Cardiac muscle cell (in vitro differentiated cells and primary cell): Measurements from ENCODE around the gene FPR1. TPM values are rescaled to one million over a fixed set of nuclear protein-coding genes. Genes with fewer than 3 reads are reported as not detected.
A peak's percentile ranks its signal among the peaks of the same experiment; 100 is the strongest.

ENCODE experiments used
- DNase-seq, 2 donors: peaks; one replicate each; pipeline versions ENCODE4 v3.0.0 to v3.0.0-alpha.2; 2010 to 2017; ENCODE audit warnings: low read depth in 1 of 2, low spot score in 1 of 2
- H3K27ac ChIP-seq: fragments of 200-600 bp; sonication (generic); 2 replicates; pipeline ENCODE4 v1.5.1; 2016
- H3K27me3 ChIP-seq: fragments of 200-600 bp; sonication (generic); 2 replicates; pipeline ENCODE4 v1.6.0; 2016; ENCODE audit warnings: control low read depth
- H3K36me3 ChIP-seq: fragments of 200-600 bp; sonication (generic); 2 replicates; pipeline ENCODE4 v1.5.1; 2016; ENCODE audit warnings: control low read depth
- H3K4me1 ChIP-seq: fragments of 200-600 bp; sonication (generic); 2 replicates; pipeline ENCODE4 v1.8.1; 2017; ENCODE audit warnings: low read depth, mild to moderate bottlenecking, mixed run types
- H3K4me3 ChIP-seq: fragments of 200-600 bp; sonication (generic); 2 replicates; pipeline ENCODE4 v1.5.1; 2016; ENCODE audit warnings: mild to moderate bottlenecking
- H3K9me3 ChIP-seq: fragments of 200-600 bp; sonication (generic); 2 replicates; pipeline ENCODE4 v1.5.1; 2017; ENCODE audit warnings: low read depth, mild to moderate bottlenecking, control low read depth
- polyA plus RNA-seq: library from polyadenylated mRNA; unstranded; fragments of >200 nt; fragmentation: Nextera tagmentation; extraction: Ambion mirVana; gene quantifications from 2 replicates; pipeline ENCODE4 v1.2.1, GENCODE V29; 2016
- total RNA-seq: library from RNA; depleted of rRNA; stranded (reverse); fragments of >200 nt; gene quantifications from 2 replicates; pipeline ENCODE4 v1.2.3, GENCODE V29; 2016
- TF ChIP-seq, protein P1 (sequence below): IDR thresholded peaks from 2 replicates; pipeline ENCODE4 v1.5.1; 2012; ENCODE audit warnings: low read depth, mild to moderate bottlenecking, low read length

Gene FPR1
- total and polyA plus RNA-seq, 2 experiments from 2014 or later, result not detected

DNA sequence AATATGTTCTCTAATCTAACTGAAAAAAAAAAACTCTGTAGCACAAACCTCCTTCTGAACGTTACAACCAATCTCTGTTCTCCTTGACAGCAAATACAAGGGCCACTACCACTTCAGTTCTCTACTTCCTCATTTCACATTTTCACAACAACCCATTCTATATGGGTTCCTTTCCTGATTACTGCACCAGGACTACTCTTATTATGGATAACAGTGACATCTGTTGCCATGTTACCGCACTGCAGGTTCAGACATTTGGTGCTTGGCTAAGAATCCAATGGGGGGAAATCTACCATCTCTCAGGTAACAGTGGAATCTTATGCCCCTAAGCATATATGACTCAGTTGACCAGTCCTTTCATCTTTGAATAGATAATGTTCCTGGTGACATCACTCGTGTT lies 31.7 kb upstream of the FPR1 start:
- no peaks in the 10 kb centered on the region for H3K36me3 ChIP-seq
- no peak overlapping the region for H3K27ac ChIP-seq
- TF ChIP-seq, protein P1, sequence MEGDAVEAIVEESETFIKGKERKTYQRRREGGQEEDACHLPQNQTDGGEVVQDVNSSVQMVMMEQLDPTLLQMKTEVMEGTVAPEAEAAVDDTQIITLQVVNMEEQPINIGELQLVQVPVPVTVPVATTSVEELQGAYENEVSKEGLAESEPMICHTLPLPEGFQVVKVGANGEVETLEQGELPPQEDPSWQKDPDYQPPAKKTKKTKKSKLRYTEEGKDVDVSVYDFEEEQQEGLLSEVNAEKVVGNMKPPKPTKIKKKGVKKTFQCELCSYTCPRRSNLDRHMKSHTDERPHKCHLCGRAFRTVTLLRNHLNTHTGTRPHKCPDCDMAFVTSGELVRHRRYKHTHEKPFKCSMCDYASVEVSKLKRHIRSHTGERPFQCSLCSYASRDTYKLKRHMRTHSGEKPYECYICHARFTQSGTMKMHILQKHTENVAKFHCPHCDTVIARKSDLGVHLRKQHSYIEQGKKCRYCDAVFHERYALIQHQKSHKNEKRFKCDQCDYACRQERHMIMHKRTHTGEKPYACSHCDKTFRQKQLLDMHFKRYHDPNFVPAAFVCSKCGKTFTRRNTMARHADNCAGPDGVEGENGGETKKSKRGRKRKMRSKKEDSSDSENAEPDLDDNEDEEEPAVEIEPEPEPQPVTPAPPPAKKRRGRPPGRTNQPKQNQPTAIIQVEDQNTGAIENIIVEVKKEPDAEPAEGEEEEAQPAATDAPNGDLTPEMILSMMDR, result peak; percentile 43
- H3K4me1 ChIP-seq, result no peaks in the 10 kb centered on the region
- H3K4me3 ChIP-seq, result no peak overlapping the region
- no peaks in the 10 kb centered on the region for H3K27me3 ChIP-seq
- H3K9me3 ChIP-seq, result no peaks in the 10 kb centered on the region
- peak in 1 of 2 donors; percentile 58 for DNase-seq

DNA sequence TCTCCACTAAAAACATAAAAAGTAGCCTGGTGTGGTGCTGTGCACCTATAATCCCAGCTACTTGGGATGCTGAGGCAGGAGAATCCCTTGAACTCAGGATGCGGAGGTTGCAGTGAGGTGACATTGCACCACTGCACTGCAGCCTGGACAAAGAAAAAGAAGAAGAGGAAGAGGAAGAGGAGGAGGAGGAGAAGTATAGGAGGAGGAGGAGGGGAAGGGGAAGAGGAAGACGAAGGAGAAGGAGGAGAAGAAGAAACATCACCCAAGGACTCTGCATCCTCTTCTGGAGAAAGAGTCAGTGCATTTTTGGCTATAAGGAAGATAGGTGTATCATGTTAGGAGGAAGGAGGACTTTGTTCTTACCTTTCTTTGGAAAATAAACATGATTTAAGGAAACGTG lies 30.3 kb upstream of the FPR1 start:
- Histone ChIP-seq H3K9me3 (no peaks in the 10 kb centered on the region), H3K27me3 (no peaks in the 10 kb centered on the region), H3K27ac (no peak overlapping the region), H3K36me3 (no peaks in the 10 kb centered on the region), H3K4me1 (no peaks in the 10 kb centered on the region), H3K4me3 (no peak overlapping the region)
- TF ChIP-seq, protein P1, result no peak
- no peak for DNase-seq

DNA sequence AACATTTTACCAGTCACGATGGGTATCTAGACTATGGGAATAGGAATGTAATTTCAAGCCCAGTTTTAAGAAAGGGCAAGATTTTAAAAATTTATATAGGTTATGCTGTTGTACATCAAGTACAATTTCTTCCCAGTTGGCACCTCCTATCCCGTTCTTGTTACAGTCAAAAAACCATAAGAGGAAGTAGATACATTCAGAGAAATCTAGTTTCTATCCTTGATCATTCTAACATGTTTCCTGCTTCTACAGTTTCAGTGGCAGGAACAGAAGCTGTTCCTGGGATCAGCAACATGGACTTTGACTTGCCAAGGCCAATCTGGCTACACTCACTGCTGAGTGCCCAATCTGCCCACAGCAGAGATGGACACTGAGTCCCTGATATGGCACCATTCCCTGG lies 28.6 kb upstream of the FPR1 start:
- no peak overlapping the region for H3K27ac ChIP-seq
- TF ChIP-seq, protein P1, result no peak
- H3K4me3 ChIP-seq, result no peak overlapping the region
- H3K27me3 ChIP-seq, result no peaks in the 10 kb centered on the region
- DNase-seq, result no peak
- H3K9me3 ChIP-seq, result no peaks in the 10 kb centered on the region
- H3K36me3 ChIP-seq, result no peaks in the 10 kb centered on the region
- H3K4me1 ChIP-seq, result no peaks in the 10 kb centered on the region

DNA sequence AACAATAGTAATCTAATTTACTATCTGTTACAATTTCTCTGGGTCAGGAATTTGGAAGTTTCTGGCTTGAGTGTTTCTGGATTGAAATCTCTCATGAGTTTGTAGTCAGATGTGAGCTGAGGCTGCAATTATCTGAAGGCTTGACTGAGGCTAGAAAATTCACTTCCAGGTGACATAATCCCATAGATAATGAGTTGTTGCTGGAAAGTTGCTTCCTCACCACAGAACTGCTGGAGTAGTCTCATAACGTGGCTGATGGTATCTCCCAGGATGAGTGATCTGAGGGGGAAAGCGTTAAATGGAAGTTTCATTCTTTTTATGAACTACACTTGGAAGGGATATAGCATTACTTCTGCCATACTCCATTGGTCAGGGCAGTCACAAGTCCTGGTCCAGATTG lies 28.0 kb upstream of the FPR1 start:
- Histone ChIP-seq H3K27ac (no peak overlapping the region), H3K27me3 (no peaks in the 10 kb centered on the region), H3K4me1 (no peaks in the 10 kb centered on the region), H3K4me3 (no peak overlapping the region), H3K36me3 (no peaks in the 10 kb centered on the region), H3K9me3 (no peaks in the 10 kb centered on the region)
- TF ChIP-seq, protein P1, result no peak
- no peak for DNase-seq

DNA sequence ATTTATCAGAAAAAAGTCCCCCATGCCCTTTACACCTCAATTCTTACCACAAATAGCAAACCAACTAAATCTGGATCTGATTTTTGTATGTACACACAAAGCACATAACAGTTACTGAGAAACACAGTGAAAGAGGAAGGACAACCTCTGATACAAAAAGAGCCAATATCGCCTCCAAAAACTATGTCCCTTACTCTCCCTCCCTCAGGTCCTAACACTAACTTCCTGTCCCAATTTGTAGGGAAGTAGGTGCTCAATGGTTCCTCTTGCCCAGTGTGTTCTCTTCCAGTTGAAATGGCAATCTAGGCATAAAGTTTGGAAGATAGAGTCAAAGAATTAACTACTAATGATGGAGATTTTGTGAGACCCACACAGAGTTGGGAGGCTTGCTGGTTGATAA lies 27.5 kb upstream of the FPR1 start:
- Histone ChIP-seq H3K36me3 (no peaks in the 10 kb centered on the region), H3K9me3 (no peaks in the 10 kb centered on the region), H3K27ac (no peak overlapping the region), H3K4me1 (no peaks in the 10 kb centered on the region), H3K4me3 (no peak overlapping the region), H3K27me3 (no peaks in the 10 kb centered on the region)
- TF ChIP-seq, protein P1, result no peak
- DNase-seq, result no peak
